ENCODE measurements around the gene FBN1.

The FBN1 gene

DNA sequence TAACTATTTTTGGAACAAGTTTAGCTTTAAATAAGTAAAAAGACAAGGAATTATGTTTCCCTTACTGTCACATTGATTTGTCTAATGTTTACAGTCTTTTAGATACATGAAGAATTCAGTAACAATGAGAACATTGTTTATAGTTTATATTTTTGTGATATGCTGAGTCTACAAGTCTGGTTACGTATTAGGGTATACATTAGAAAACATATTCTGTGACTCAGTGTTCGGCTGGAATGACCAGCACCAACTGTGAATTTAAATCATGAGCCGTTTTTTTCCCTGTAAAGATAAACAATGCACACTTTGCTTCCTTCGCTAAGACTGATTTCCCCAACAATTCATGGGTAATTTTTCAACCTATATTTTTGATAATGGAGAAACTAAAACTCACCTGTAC is 182.8 kb downstream of the FBN1 start:
- no peak for DNase-seq

DNA sequence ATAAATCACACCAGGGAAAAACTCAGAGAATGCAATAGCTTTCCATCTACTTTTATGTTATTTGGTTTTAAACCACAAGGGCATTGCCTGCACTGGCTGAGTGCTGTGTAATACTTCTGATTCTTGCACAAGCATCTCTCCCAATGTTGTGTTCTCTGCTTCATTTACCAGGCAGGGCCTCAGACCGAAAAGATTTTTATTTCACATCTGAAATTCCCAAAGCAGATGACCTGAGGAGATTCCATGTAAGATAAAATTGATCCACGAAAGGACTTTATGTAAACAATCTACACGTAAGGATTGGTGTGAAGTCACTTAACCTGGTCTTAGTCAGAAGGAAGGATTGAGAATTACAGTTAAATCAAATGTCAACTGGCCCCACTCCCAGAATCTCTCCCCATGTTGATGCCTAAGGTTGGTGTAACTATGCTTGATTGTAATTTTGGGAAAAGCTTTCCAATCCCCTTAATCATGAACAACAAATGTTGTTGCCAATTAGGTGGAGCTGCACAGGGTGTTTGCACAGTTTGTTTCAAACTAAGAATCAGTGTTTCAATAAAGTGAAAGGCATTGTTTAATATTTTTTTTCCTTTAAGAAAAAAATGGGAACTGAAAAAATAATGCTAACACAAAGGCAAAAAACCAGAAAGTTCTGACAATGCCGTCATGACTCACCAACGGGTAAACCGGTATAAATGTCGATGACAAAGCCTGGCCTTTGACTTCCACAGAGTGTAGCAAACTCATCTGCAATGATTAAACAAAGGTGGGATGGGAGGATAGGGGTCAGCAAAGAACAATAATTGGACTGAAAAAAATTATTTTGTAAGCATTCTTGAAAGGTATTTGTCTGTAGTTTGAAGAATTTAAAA is 185.7 kb downstream of the FBN1 start:
- no peak for DNase-seq

DNA sequence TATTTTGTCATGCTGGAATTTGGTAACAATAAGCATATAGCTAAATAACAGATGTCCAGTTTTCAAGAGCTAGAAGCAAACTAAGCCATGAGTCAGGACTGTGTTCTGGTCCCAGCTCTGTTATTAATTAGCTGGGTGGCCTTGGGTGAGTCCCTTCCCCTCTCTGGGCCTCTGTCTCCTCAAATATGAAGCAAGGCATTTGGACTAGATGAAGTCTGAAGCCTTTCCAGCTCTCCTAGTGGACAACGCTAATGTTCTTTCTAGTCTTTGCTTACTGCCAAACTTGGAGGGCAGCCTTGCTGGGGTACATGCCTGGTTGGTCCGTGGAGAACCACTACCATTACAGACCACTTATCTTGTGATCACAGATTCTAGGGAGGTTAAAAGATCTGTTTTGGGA is 186.6 kb downstream of the FBN1 start:
- DNase-seq: no peak

DNA sequence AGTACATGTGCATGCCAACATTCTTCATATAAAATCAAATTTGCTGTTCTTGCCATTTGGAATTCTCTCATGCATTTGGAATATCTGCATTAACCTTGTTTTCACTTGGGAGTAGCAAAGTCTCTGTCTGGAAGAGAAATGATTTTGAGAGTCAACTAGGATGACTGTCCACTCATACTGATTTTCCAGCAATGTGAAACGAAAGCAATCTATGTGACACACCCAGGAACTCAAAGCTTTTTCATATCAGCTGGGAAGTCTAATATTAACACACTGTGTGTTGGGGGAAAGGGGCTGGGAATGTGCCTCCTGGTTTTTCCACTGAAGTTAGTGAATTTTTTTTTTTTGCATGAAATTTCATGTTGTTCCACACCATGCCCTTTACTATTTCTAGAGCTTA is 189.4 kb downstream of the FBN1 start:
- no peak for DNase-seq

DNA sequence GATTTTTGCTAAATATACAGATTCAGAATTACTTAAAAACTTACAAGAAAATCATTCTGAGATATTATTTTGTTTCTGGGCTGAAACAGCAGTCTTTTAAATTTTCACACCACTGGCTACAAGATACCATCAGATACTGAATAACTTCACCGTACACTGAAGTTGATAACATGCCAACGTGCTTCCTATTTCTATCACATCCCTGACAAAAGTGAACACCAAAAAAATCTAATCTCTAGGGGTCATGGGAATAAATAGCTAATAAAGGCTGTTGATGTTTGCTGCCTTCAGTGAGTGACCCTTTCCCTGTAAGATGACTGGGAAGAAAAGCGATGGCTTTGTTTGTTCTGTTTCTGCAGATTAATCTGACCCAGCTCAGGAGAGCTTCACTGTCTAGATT is 193.8 kb downstream of the FBN1 start:
- DNase-seq: no peak

DNA sequence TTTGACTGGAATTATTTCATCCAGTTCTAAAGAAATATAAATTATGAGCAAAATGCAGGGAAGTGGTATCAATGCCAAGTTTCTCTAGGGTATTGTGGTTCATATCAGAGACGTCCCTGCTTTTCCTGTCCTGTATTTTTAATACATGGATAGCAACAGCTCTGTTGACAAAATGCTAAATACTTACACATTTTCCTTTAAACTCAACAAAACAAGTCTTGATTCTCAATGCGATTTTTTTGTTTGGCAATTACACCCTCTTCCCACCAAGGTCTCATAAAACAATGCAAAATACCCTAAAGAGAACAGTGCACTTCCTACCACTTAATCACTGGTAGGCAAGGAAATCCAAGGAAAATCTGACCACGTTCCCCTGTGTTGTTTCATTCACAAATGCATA is 194.3 kb downstream of the FBN1 start:
- no peak for DNase-seq

DNA sequence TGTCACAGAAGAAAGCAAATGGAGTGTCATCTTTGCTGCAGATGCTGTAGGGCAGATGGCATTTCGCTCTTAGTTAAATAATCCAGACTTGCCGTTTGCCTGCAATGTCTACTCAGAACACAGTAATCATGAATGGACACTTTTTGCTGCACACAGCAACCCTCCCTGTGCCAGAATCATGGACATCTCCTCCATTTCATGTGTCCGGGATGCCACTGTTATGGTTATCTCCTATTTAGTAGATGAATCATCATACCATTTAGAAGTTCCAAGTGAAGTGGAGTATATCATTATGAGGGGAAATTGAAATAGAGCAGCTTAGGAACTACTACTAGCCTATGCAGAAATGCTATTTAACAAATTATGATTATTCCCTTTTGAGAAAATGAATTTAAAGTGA is 195.8 kb downstream of the FBN1 start:
- DNase-seq: no peak

DNA sequence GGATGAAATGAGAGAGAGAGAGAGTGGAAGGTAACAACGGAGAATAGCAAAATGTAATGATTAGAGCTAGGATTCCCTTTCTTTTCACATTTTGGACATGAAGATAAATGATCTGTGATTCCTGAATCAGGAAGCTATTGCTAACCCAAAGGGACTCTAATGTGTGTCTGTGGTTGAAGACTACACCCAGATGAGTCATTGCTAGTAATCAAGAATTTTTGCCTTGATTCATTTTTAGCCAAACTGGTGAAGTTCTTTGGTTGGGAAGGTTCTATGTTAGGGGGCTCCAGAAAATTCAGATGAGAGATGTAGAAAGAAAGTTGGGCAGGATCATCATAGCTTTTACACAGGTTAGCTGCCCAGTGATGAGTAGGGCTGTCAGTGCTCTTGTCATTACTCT is 197.9 kb downstream of the FBN1 start:
- DNase-seq: no peak

DNA sequence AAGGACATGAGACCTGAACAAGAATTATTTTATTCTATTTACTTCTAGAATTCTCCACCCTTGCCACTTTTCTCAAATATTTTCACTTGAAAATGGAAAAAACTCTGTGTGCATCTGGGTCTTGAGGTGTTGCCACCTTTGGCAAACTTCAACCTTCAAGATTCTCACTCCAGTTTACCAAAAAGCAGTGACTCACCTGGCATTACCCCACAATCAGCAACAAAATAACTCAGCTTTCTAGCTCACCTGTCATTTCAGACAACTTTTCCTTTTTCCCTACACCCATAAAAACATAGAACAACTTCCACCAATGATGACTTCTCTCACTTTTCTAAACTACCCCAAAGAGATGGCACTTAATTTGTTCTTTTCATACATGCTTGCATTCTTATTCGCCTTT is 198.5 kb downstream of the FBN1 start:
- no peak for DNase-seq

DNA sequence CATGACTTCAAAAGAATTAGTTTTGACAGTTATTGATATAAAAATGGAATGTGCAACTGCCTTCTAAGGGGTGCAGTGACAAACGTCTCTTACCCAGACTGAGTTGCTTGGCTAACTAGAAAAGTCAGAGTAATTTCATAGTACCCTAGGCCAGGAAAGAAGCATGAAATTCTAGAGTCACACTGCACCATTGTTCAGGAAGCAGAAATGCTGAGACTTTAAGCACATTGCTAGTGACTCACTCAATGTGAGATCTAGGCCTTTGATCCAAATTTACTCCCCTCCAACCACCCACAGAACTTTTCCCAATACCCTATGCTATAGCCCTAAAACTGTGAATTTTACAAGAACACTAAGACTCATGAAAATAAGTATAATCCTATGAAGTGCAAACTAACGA is 203.5 kb downstream of the FBN1 start:
- no peak for DNase-seq

DNA sequence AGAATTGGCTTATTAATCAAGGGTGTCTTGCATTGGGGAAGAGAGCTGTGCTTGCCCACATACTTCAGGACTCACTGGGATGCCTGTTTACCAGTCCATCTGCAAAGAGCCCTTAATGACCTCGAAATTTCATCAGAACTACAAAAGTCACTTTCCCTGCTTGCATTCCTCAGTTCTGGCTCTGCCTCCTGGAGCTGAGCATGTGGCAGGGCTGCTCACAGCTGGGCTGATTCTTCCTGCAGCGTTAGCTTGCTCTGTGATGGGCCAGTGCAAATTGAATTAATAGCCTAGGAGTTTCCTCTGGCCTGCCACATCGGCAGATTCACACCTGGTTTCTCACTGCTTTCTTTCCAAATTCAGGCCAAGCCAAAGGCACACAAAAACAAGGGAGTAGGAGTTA is 205.4 kb downstream of the FBN1 start:
- DNase-seq: no peak

DNA sequence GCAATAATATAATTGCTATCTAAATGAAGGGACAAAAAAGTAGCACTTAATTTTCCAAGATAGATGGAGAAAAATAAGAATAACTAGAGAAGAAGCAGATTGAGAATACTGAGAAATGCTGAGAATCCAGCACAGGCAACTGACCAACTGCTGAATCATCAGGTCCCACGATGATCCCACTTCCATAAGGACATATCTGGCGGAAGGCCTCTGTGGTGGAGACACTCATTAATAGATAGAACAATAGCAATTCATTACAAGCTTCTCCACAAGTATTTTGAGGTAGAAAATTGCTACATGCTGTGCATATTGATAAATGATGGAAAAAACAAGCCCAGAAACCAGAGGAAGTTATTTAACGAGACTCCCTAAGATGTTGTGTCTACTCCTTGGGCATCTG is 208.3 kb downstream of the FBN1 start:
- DNase-seq: no peak

DNA sequence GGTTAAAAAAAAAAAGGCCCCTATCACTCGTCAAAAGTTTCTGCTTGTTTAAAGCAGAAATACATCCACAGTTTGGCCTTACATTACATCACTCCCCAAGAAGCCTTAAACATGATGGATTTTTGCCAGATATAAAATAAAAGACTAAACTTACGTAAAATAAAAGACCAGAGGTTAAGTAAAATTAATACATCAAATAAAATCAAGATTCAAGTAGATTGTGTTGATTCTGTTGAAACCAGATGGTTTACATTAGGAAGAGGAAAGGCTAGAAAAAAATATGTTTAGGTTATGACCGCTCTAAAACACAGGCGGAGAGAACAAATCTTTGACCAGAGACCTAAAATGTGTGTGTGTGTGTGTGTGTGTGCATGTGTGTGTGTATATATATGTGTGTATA is 210.2 kb downstream of the FBN1 start:
- DNase-seq: no peak

DNA sequence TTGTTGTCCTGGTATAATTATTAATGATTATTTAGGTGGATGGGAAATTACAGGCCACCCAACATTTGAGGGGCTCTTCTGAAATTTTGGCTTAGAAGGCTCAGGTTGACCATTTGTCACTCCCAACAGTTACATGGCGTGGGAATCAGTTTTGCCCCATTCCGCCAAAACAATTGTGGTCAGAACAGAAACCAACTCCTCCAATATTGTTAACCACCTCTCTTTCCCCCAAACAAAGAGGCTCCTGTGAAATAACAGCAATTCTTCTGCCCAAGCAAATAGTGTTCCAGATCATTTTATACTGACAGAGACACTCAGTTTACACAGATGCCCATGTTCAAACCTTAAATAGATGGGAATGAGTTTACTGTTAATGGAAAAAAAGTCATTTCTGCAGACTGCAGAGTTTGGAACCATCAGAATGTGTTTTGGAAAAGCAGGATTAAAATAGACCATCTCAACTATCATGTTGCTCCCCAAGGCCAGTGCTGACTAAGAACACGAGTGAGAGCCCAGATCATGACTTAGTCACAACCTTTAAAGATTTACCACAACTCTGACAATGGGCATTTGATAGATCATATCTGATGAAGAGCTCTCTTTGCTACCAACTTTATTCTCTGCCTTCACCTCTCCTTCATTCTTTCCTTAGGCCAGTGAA is 212.2 kb downstream of the FBN1 start:
- no peak for DNase-seq

DNA sequence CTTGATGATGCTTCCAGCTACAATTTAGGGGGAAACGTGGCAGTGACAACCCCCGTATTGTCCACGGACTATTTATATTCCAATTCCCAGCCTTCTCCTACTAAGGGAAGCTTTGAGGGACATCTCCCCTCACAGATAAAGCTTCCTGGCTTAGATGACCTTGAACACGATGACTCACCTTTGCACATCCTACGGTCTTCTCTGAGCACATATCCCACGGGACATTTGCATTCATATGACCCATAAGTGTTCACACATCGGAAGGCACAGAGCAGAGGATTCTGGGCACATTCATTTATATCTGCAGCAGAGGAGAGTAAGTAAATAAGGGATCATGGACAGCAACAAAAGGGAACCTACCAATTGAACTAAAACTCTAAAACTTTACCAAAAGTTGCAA is 212.8 kb downstream of the FBN1 start:
- DNase-seq: no peak

DNA sequence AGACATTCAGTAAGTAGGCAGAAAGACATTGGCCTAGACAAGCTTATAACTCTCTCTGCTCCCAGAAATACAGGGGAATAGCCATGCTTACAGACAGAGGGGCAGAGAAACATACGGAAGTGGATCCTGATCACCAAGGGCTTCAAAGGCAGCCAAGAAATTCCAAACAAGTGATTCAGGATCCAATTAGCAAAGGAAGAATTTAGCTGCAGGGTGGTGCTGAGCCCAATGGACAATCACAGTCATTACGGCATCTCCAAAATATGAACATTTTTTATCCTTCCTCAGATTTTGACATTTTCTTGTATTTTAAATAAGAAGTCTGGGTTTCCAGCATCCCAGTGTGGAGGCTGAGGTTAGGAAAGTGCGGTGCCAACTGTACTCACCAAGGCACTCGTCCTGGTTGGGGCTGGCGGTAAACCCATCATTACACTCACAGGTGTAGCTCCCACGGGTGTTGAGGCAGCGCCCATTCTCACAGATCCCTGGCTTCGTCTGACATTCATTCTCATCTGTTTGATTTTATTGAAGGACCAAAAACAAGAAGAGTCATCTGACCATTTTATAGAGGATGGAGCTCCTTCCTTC is 217.5 kb downstream of the FBN1 start:
- DNase-seq: no peak

DNA sequence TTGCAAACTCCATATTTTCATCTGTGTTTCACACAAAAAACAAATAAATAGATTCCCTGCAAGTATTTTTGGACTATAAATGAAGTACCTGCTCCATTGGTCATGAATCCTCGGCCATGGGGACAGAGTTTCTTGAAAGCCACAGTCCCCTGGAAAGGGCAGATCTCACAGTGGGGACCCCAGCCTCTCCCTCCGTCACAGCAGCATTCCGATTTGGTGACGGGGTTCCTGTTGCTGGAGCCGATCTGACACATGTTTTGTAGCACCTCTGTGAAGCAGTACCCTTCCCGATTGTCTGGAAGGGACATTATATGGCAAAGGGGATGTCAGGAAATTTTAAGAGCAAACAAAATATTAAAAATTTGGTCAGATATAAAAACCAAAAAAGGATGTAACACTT is 218.0 kb downstream of the FBN1 start:
- no peak for DNase-seq

DNA sequence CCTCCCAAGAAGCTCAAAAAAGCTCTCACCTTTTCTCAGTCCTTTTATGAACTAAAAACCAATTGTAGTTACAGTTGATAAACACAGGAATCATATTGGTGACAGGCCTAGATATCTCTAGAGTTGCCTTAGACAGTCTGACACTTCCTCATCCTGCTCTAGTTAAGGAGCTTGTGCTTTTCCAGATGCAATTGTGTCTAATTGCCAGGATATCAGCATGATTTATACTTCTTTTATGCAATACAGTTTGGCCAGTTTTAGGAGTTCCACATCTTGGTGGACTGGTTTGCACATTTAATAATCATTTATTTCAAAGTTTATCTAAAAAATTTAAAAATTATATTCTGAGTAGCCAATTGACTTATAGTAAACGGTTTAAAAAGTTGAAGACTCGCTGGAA is 218.6 kb downstream of the FBN1 start:
- no peak for DNase-seq

DNA sequence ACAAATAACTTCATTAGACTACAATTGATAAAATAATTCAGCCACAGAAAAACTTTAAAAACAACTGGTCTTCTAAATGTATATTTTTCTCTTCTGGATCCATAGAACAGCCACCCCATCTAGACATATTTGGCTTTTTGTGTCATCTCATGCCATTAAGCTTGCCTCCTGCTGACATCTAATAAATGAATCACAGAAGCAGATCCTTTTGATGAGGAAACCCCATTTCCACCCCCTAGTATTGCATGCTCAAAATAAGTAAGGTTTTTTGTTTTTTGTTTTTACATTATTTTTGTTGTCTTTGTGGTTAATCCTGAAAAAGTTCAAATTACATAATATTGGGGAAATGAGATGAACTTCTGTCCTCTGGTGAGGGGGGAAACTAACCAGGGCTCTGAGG is 219.5 kb downstream of the FBN1 start:
- DNase-seq: no peak

DNA sequence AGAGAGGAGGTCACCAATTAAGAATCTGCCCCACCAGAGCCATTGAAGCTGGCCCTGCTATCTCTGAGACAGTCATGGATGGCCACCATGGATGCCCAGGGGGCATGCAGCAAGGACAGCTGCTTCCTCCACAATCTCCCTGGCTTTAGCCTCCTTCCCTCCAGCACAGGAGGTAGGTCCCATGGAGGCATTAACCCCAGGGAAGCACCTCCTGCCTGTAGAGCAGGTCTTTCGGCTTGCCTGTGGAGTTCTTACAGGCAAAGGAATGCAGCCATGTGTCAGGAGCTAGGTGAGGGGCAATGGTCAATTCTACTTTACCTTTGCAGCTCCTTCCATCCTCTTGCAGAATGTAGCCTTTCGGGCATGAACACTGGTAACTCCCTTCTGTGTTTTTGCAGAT is 220.5 kb downstream of the FBN1 start:
- no peak for DNase-seq

DNA sequence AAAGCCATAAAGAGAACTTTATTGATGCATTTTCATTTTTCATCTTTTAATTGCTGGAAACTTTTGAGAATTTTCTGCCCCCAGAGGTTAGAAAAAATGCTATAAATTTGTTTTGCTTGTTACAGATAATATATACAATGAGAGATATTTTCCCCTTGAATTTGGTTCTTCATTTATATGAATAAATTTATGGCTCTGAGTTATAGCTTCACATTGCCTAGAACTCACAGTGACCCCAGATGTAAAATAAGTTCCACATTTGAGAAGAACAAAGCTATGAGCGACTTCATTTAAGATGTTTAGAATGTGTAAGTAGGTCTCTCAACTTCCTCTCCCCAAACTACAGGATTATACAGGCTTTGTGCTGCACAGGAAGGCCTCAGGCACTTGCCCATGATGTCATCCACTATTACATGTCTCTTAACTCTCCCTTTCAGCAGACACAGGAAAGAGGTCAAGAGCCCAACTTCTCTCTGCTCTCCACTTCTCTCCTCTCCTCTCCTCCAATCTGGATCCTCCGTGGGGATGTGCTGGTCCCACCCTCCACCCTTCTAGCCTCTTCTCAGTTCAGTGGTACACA is 221.5 kb downstream of the FBN1 start:
- DNase-seq: no peak

DNA sequence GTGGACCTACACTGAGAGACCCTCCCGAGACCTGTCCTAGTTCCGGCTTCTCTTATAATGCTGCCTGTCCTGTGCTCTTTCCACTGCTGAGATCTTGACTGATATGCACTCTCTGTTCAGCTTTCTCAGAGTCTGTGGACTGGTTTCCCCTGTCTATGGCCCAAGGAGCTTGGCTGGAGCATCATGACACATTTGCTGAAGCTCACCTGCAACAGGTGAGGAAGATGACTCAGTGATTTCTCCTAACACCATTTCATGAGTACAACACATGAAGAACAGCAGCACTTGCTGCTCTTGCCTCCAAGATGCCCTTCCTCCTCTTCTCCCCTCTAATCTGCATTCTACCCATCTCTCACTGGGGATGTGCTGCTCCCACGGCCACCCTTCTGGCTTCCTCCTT is 222.2 kb downstream of the FBN1 start:
- DNase-seq: no peak

DNA sequence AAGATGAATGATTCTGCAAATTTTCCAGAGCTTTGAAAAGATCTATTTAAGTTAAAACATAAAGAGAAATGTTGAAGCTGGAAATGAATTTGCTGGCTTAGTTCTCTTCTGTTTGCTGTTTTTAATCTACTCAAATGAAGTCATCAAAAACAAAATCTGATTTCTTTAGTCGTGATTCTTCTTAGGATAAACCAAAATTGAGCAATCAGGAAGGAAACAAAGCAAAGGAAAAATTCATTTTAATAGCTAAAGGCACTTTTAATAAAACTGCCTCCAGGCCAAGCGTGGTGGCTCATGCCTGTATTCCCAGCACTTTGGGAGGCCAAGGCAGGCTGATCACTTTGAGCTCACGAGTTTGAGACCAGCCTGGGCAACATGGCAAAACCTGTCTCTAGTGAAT is 223.1 kb downstream of the FBN1 start:
- DNase-seq: no peak

DNA sequence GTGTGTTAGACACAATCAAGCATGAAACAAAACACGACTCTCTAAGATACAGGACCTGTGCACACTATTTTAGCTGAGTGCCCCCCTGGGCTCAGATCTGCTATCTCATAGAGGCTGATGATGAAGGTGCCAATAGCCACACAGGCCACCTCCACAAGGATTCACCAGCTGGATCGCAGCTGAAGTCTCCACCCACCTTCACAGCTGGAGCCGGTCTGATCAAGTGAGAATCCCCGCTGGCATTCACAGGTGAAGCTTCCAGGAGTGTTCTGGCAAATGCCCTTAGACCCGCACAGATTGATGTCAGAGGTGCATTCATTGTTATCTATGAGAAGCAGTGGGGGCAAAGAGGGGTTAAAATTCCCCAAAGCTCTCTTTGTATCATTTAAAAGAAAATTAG is 224.1 kb downstream of the FBN1 start:
- DNase-seq: no peak

Data from activated T-cell treated with anti-CD3 and anti-CD28 coated beads for 4 hours (primary cell).